GM19324 (cell line): ENCODE results near the gene F10.
"Not testable (repeated sequence)": the region's sequence is repeated elsewhere in the genome, so short reads cannot be mapped to it uniquely, and the experiment has no call there.

Source experiments
- ATAC-seq: cut with Tn5 transposase; IDR thresholded peaks from one replicate; pipeline ENCODE4 v1.9.1; 2021; ENCODE audit warnings: mild to moderate bottlenecking, moderate library complexity; ENCODE audit not compliant: unreplicated experiment, low FRiP score

F10 gene

DNA sequence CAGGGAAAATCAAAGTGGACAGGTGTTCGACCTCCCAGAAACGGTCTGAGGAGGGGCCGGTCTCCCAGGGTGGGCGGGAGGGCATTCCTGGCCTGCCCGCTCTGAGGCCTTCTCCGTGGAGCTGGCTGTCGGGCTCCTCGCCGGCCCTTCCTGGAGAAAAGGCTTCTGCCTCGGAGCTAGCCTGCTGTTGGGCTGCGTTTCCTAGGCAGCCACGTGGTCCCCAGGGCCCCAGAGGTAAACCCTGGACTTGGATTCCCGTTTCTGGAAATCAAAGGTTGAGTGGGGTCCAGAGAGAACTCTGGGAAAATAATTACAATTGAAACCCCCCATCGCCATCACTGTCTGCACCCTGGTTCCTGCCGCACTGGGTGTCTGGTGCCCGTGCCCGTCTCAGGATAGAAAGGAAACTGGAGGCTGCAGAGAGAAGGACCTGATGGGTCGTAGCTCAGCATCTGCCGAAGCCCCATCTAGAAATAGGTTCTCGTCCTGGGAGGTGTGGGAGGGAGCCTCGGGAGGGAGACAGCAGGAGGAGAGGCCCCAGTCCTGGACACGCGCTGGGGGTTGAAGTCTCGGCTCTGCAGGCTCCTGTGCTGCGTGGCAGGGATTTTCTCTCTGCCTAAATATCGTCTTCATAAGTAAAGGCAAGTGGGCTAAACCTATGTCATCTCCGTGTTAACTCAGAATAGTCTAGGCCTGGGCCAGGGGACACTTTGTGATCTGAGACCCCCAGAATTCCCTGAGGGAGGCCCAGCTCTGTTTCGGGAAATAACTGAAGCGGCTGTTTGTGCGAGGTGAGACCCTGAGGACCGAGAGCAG is 28.2 kb downstream of the F10 start:
- no peak for ATAC-seq

DNA sequence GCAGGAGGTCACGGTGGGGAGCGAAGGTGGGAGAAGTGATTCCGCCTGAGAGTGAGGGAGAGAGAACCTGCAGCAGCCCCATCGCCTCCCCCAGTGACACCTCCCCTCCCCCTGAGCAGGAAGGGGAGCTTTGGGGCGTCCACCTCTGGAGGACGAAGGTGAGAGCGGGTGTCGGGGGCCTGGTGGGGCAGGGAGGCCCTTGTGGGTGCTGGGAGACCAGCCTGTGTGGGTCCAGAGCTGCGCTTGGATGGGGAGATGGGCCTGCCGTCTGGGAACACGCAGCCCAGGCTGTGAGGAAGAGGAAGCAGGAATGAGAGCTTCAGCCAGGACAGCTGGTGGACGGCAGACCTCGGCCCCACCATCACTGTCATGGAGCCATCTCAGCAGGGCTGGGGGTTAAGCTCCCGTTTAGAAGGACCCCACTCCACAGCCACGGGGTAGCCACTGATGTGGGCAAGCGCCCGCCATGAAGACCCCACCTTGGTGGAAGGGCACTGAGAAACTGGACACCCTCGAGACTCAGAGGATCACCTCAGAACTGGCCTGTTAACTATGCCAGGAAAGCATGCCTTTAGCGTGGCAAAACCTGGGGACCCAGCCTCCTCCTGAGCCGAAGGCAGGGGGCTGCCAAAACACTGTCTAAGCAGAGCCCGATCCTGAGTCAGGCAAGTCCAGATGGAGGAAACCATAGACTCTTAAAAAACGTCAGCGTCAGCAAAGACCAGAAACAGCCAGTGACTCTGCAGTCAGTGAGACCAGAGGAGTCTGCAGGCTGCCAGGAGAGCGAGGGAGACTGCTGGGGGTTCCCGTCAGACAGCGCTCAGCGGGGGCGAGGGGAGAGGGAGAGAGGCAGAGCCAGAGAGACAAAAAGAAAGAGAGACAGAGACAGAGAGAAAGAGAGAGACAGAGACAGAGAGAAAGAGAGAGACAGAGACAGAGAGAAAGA is 29.4 kb downstream of the F10 start:
- no peak for ATAC-seq

DNA sequence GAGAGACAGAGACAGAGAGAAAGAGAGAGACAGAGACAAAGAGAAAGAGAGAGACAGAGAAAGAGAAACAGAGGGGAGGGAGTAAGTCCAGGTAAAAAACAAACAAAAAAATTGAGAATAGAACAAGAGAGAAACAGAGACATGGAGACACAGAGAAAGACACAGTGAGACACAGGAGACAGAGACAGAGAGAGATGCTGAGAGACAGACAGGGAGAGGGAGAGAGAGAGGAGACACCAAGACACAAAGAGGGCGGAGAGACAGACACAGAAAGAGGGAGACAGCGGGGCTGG is 30.0 kb downstream of the F10 start:
- ATAC-seq: no peak

DNA sequence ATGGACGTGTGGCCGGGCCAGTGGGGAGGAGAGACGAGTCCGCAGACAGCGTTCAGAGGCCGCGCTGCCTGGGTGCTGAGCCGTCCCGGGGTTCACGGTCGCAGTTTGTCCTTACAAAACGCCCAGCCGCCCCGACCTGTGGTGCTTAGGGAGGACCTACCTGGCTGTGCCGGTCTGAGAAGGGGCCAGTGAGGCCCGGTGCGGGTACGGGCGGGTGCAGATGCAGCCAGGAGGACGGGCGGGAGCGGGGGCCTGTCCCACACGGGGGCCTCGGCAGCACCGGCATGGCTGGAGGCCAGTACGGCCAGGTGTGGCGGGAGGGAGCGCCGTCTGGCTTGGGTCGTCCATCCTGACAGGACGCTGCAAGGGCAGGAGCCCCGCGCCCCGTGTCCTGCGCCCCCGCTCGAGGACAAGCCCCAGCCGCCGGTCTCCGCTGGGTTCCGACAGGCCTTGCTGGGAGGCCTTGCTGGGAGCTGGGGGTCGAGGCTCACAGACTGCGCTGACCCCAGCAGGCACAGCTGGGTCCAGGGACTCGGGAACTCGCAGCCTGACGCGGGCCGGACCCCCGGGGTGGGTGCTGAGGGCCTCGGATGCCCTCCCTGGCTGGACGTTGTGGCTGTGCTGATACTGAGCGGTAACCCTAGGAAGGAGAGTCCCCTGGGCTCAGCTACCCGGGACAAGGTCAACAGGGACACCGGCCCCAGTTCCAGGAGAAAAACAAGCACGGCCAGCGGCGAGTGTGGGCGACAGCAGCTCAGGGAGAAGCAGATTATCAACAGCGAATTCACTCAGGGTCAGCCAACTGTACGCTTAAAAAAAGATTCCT is 30.6 kb downstream of the F10 start:
- ATAC-seq: no peak

DNA sequence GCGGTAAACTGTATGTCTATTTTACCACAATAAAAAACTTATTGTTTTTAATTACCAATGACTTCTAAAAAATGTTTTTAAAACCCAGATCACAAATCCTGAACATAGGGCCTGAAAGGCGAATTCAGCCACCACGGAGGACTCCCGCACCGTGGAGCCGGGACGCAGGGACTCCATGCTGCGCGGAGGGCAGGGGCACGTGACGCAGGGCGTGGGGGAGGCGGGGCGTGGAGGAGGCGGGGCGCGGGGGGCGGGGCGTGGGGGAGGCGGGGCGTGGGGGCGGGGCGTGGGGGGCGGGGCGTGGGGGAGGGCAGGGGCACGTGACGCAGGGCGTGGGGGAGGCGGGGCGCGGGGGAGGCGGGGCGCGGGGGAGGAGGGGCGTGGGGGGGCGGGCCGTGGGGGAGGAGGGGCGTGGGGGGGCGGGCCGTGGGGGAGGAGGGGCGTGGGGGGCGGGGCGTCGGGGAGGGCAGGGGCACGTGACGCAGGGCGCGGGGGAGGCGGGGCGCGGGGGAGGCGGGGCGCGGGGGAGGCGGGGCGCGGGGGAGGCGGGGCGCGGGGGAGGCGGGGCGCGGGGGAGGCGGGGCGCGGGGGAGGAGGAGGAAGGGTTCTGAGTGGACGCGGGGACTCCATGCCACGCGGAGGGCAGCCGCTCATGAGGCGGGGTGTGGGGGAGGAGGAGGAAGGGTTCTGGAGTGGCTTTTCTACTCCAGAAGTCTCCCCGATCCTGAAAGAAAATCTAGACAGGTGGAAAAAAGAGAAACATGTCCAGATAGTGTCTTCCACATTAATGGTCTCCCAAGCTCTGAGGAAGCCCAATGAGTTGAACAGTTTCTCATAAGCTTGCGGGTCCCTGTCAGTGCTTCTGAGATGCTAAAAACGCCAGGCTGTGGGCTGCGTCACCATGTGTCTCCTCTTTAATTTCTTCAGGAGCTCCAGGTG is 31.5 kb downstream of the F10 start:
- no peak for ATAC-seq

DNA sequence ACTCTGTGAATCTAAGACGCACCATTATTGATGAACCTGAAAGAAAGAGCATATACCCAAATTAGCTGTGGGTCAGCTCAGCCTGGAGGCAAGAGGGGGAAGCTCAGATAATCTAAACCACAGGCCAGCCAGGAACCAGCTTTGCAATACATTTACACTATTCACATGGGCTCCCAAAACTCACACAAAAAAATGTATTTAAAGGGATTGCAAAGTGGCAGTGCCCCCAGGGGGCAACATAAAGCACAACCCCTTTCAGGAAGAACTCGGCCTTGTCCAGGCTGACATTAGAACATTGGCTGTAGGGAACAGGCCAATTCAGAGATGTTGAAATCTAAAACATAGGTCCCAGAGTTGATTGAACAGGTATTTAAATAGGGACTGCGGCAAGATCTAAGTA is 32.6 kb downstream of the F10 start:
- ATAC-seq: no peak

DNA sequence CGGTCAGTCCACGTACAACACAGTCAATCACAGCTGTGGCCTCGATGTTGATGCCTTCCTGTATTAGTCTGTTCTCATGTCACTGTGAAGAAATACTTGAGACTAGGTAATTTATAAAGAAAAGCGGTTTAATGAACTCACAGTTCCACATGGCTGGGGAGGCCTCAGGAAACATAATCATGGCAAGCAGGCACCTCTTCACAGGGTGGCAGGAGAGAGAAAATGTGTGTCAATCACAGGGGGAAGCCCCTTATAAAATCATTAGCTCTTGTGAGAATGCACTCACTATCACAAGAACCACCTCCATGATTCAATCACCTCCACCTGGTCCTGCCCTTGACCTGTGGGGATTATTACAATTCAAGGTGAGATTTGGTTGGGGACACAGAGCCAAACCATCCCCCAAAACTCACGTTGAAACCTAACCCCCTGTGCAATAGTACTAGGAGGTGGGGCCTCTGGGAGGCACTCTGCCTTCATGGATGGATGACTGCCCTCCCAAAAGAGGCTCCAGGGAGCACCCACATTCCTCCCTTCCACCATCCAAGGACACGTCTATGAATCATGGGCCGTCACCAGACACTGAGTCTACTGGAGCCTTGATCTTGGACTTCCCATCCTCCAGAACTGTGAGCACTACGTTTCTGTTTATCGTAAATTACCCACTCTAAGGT is 33.5 kb downstream of the F10 start:
- no peak for ATAC-seq

DNA sequence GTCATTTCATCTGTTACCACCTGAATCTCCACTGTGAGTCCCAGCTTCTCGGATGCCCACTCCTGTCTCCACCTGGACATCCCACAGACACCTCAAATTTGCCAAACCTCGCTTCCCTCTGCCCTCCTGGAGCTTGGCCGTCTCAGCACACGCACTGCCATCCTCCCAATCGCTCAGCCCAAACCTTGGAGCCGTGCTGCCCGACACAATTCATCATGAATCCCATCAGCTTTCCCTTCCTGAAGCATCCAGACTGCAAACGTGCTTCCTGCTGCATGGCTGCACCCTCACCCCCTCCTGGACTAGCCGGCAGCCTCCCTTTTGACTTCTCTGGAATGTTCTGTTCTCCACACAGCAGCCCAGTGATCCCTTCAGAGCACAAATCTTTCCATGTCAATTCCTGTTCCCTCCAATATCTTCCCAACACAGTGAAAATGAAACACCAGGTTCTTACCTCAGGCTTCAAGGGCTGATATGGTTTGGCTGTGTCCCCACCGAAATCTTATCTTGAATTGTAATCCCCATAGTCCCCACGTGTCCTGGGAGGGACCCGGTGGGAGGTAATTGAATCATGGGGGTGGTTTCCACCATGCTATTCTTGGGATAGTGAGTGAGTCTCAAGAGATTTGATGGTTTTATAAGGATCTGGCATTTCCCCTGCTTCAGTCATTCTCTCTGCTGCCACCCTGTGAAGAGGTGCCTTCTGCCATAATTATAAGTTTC is 34.8 kb downstream of the F10 start:
- ATAC-seq: no peak

DNA sequence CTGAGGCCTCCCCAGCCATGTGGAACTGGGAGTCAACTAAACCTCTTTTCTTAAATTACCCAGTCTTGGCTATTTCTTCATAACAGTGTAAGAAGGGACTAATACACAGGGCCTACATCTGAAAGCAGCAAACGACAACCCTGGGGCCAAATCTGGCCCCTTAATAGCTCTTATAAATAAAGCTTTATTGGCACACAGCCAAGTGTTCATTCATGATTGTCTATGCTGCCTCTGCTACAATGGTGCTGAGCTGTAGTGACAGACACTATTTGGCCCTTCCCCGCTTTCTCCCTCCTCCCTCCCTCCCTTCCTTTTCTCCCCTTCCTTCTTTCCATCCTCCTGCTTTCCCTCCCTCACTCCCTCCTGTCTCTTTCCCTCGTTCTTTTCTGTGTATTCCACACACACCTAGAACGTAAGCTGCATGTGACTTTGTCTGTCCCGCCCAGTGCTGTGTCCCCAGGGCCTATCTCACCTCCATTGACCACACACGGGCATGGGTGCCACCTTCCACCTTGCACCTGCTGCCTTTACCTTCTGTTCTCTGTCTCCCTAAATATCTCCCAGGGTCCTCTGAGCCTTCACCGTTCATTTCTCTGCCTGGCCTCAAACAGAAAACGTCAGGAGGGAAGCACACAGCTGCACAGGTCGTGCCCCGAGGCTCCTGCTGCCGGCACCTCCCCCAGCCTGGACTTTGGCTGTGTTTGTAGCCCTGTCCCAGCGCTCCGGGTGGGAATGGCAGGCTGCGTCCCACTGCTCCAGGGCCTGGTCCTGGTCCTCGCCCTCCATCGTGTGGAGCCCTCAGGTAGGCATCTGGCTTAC is 35.5 kb downstream of the F10 start, which contains the start of gene PROZ:
PROZ (plus strand) TSS at position 720 of the 819 bp plus-strand sequence; CDS start at position 733, 13 bp downstream.
- no peak for ATAC-seq

DNA sequence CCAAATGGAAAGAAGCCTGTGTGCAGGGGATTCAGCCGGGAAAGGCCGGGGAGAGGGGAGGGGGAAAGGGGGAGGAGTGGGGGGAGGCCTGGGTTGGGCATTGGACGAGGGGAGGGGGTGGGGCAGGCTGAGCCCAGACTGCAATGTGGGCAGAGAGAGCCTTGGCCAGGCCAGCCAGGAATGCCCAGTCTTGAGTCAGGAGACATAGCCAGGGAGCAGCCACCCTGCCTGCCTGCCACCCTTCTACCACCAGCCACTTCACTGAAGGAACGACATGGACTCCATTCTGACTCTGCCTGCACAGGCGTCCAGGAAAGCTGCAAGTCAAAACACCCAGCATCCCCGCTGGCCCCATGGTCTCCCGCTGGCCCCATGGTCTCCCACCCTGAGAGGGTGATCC is 36.3 kb downstream of the F10 start:
- no peak for ATAC-seq

DNA sequence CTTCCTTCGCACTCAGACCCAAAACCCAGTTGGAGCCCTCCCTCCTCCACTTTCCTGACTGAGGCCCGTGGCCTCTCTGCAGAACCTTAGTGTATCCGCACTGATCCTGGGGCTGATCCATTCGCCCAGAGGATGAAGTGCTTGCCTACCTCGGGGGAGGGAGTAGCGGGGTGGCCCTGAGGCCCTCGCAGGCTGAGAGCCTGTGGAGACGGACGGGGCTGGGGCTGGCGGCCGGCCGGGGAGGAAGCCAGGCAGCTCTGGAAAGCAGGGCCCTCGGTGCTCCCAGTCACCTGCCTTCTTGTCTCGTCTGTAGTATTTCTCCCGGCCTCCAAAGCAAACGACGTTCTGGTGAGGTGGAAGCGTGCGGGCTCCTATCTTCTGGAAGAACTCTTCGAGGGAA is 37.1 kb downstream of the F10 start:
- ATAC-seq: no peak

DNA sequence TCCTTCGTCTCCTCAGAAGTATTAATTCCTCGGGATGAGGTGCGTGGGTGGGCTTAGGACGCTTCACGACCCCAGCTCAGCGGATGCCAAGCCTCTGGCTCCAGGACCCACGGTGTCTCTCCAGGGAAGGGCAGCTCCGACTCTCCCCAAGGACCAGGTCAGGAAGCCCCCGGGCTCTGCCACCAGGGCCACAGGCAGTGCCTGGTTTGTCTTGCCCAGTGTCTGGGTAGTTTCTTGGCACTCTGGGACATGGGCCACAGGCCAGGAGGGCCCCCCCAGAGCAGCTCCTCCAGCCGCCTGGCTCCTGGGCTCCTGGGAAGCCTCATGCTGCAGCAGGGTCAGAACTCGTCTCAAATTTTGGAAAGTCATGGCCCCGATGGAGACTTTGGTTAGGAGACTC is 38.4 kb downstream of the F10 start:
- ATAC-seq: no peak

DNA sequence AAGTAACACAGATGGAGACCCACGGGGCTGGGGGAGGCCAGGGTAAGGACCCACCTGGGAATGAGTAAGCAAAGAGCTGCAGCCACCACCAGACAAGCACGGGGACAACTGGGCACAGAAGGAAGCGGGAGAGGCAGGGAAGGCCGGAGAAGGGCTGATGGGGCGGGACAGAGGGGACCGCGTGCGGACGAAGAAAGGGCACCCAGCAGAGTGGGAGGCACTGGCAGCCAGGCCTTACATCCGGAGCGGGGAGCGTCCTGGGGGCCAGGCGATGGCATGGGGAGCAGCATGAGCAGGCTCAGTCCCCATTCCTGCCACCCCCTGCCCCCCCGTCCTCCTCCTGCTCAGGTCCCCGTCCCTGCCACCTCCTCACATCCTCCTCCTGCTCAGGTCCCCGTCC is 38.8 kb downstream of the F10 start:
- ATAC-seq: no peak

DNA sequence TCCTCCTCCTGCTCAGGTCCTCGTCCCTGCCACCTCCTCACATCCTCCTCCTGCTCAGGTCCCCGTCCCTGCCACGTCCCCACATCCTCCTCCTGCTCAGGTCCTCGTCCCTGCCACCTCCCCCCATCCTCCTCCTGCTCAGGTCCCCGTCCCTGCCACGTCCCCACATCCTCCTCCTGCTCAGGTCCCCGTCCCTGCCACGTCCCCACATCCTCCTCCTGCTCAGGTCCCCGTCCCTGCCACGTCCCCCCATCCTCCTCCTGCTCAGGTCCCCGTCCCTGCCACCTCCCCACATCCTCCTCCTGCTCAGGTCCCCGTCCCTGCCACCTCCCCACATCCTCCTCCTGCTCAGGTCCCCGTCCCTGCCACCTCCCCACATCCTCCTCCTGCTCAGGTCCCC is 39.4 kb downstream of the F10 start:
- ATAC-seq: not testable (repeated sequence)

DNA sequence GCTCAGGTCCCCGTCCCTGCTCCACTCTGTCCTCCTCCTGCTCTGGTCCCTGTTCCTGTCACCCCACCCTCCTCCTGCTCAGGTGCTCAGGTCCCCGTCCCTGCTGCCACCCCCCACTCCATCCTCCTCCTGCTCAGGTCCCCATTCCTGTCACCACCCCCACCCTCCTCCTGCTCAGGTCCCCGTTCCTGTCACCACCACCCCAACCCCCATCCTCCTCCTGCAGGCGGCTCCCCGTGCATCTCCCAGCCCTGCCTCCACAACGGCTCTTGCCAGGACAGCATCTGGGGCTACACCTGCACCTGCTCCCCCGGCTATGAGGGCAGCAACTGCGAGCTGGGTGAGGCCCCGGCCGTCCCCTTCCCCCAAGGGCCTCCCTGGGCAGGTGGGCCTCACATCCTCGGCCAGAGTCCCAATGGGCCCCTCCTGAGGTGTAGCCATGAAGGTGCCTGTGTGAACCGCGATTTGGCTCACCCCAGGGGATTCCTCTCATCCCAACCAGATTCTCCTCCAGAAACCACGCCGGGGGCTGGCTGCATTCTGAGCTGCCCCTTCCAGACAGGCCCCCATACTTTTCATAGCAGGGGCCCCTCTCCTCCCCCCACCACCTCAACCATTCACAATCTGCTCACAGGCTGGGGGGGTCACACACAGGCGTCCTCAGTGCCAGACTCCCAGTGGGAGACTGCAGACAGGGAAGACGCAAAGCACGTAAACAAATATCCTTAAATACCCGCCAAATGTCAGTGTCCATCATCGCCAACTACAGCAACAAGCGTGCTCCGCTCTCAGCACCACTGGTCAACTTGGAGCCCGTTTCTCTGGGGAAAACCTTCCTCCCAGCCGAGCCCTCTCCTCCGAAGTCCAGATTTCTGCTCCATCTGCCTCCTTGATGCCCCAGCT is 40.4 kb downstream of the F10 start:
- ATAC-seq: no peak

DNA sequence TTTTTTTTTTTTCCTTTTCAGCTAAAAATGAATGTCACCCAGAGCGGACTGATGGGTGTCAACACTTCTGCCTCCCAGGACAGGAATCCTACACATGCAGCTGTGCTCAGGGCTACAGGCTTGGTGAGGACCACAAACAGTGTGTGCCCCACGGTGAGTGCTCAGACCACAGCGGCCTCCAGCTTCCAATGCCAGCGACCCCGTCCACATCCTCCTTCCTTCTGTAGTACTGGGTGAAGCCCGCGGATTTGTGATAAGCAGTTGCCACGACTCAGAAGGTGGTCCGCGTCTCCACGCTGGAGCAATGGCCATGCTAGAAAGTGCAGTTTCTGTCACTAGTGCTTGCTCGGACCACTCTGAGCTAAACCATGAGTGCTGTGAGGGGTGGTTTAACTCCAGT is 41.9 kb downstream of the F10 start:
- no peak for ATAC-seq

DNA sequence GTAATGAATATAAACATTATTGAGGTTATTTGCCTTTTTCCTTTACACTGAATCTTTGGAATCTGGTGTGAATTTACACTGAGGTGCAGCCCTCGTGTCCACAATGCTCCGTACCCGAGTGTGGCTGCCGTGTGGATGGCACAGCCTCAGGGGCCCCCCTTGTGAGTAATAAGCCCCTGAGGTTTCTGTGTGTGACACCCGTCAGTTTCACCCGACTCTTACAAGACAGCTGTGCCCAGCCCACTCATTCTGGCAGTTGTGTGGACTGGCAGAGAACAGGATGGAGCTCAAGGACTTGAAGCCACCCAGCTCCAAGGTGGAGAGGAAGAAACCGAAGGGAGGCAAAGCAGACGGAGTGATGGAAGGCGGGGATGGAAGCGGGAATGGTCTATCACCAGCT is 43.7 kb downstream of the F10 start:
- no peak for ATAC-seq
